ENCODE measurements around the gene TSPAN4.

- TF ChIP-seq CTCF (IDR thresholded peaks at IDR 0.05) (no peak), POLR2AphosphoS5 (IDR thresholded peaks at IDR 0.05) (no peak), POLR2A (IDR thresholded peaks at IDR 0.05) (no peak), EP300 (IDR thresholded peaks at IDR 0.05) (no peak)
Measured at GRCh38 chr11:898143-898511, 55.5 kb downstream of the TSPAN4 start.

Data from stomach (tissue), 4 donors.